Measurements from ENCODE around the gene C6orf132. TPM values are rescaled to one million over a fixed set of nuclear protein-coding genes. Genes with fewer than 3 reads are reported as not detected.
A peak's percentile ranks its signal among the peaks of the same experiment; 100 is the strongest.

Gene C6orf132
- total RNA-seq, 1 experiment from 2014 or later: 48.4 TPM

- H3K9me3 Mint-ChIP-seq: no peaks in the 10 kb centered on the region
- Histone ChIP-seq H3K9me3 (ENCODE audit: control insufficient read depth, low read depth, low read length) (no peaks in the 10 kb centered on the region), H2BK120ac (ENCODE audit: low read depth, low read length, poor library complexity, severe bottlenecking) (no peak overlapping the region), H3T11ph (ENCODE audit: low read length) (no peak overlapping the region), H3K4me2 (ENCODE audit: insufficient read depth, insufficient read length, low read length) (no peak overlapping the region), H2BK15ac (ENCODE audit: low read depth, low read length) (no peak overlapping the region), H3K18ac (ENCODE audit: insufficient read length, low read depth, low read length) (no peak overlapping the region), H2AFZ (ENCODE audit: low read length) (no peak overlapping the region), H4K91ac (ENCODE audit: insufficient read length, low read depth, low read length) (no peak overlapping the region), H3K9ac (ENCODE audit: extremely low read depth, insufficient read length, low read length) (no peak overlapping the region), H2BK20ac (ENCODE audit: low read depth, low read length, poor library complexity, severe bottlenecking) (no peak overlapping the region), H3K23me2 (ENCODE audit: insufficient read length, low read depth, low read length, poor library complexity, severe bottlenecking) (no peaks in the 10 kb centered on the region), H3K79me2 (ENCODE audit: insufficient read depth, low read length) (no peaks in the 10 kb centered on the region), H3K14ac (ENCODE audit: insufficient read depth, low read length) (no peak overlapping the region), H4K8ac (replicated peaks; ENCODE audit: insufficient read length, low read depth, low read length) (no peak overlapping the region), H4K20me1 (ENCODE audit: control insufficient read depth, insufficient read depth, insufficient read length) (peaks cover 5% of the 10 kb centered on the region), H3K27me3 (ENCODE audit: insufficient read depth, low read length) (no peaks in the 10 kb centered on the region), H2BK5ac (ENCODE audit: insufficient read length, low read length) (peak overlapping the region; percentile 35), H3K4me1 (ENCODE audit: insufficient read depth, low read length) (no peaks in the 10 kb centered on the region), H3K4ac (ENCODE audit: low read depth, low read length) (no peak overlapping the region), H4K5ac (ENCODE audit: insufficient read length, low read depth, low read length) (no peak overlapping the region), H3K79me1 (ENCODE audit: insufficient read depth, low read depth, low read length, poor library complexity, severe bottlenecking) (peaks cover 11% of the 10 kb centered on the region), H3K27ac (ENCODE audit: insufficient read length, low read depth, low read length) (no peak overlapping the region), H3K23ac (ENCODE audit: insufficient read length, low read depth, low read length) (no peak overlapping the region), H2BK12ac (ENCODE audit: insufficient read length, low read depth, low read length) (no peak overlapping the region), H2AK5ac (ENCODE audit: insufficient read length, low read length) (no peak overlapping the region), H3K56ac (ENCODE audit: insufficient read length, low read depth, low read length) (no peak overlapping the region)
- H3K27ac Mint-ChIP-seq: 0 out of 7 replicates have a peak overlapping the region, but pooled peaks of 1 of the 3 experiments have one; percentile 36
- no peak for DNase-seq
- no peak overlapping the region for H3K4me3 Mint-ChIP-seq
- peaks cover 0 to 7% of the 10 kb centered on the region in 2 experiments; a peak in 2 of 4 replicates for H3K4me1 Mint-ChIP-seq
- no peaks in the 10 kb centered on the region for H3K27me3 Mint-ChIP-seq (ENCODE audit: low read depth)
- peaks cover 13 to 42% (median 40%) of the 10 kb centered on the region in 3 experiments for H3K36me3 Mint-ChIP-seq (ENCODE audit: insufficient read depth in 1 of 3, low read depth in 3 of 3)
- TF ChIP-seq, protein P1, sequence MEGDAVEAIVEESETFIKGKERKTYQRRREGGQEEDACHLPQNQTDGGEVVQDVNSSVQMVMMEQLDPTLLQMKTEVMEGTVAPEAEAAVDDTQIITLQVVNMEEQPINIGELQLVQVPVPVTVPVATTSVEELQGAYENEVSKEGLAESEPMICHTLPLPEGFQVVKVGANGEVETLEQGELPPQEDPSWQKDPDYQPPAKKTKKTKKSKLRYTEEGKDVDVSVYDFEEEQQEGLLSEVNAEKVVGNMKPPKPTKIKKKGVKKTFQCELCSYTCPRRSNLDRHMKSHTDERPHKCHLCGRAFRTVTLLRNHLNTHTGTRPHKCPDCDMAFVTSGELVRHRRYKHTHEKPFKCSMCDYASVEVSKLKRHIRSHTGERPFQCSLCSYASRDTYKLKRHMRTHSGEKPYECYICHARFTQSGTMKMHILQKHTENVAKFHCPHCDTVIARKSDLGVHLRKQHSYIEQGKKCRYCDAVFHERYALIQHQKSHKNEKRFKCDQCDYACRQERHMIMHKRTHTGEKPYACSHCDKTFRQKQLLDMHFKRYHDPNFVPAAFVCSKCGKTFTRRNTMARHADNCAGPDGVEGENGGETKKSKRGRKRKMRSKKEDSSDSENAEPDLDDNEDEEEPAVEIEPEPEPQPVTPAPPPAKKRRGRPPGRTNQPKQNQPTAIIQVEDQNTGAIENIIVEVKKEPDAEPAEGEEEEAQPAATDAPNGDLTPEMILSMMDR (conservative IDR thresholded peaks at IDR 0.05): no peak
- WGBS (ENCODE audit: extremely low coverage, insufficient read length, low lambda C conversion rate): no CpG with 5 or more reads among the region's 10 CpGs
Measured at GRCh38 chr6:42118162-42119001, 24.0 kb downstream of the C6orf132 start.
